ENCODE data around the gene MATN1.

GRCh38 chr1:30737357-30738039, 14.1 kb upstream of the MATN1 start:
- TF ChIP-seq CTCF (IDR thresholded peaks at IDR 0.05; ENCODE audit: low read depth, low read length, poor library complexity, severe bottlenecking) (no peak), EZH2phosphoT487 (IDR thresholded peaks at IDR 0.05; ENCODE audit: borderline replicate concordance, low read length) (no peak)
